Thyroid gland (tissue), 4 donors: ENCODE results near the gene RBM39. TPM values are rescaled to one million over a fixed set of nuclear protein-coding genes. Genes with fewer than 3 reads are reported as not detected.
"Not testable (repeated sequence)": the region's sequence is repeated elsewhere in the genome, so short reads cannot be mapped to it uniquely, and the experiment has no call there.

Source experiments
- DNase-seq, 2 donors: peaks; one replicate each; pipeline ENCODE4 v3.0.0-alpha.2; 2019
- H3K27ac ChIP-seq, 3 donors: fragments of 200-600 bp; sonication (generic); 1 replicate in 2 of 3; 2 replicates in 1 of 3; pipeline ENCODE4 v1.5.1; 2016 to 2019; ENCODE audit warnings: mild to moderate bottlenecking in 1 of 3, moderate library complexity in 1 of 3
- H3K27me3 ChIP-seq: fragments of 200-600 bp; sonication (generic); one replicate; pipeline ENCODE4 v1.5.1; 2019
- H3K36me3 ChIP-seq, 2 donors: fragments of 200-600 bp; sonication (generic); one replicate each; pipeline ENCODE4 v1.5.1; 2016 to 2019
- H3K4me1 ChIP-seq, 2 donors: fragments of 200-600 bp; sonication (generic); one replicate each; pipeline ENCODE4 v1.5.1; 2017 to 2019
- H3K4me3 ChIP-seq, 3 donors: fragments of 200-600 bp; sonication (generic); replicated peaks in 1 of 3; 1 replicate in 2 of 3; 2 replicates in 1 of 3; pipeline ENCODE4 v1.5.1; 2016; ENCODE audit warnings: mild to moderate bottlenecking in 1 of 3
- H3K9me3 ChIP-seq: fragments of 200-600 bp; sonication (generic); one replicate; pipeline ENCODE4 v1.5.1; 2017
- CTCF ChIP-seq, 6 experiments: fragments of 200-600 bp in 3 of 6; fragments of 450-650 bp in 3 of 6; sonication (generic) in 3 of 6; IDR thresholded peaks; one replicate each; pipeline ENCODE4 v1.5.1; 2016 to 2019; ENCODE audit warnings: antibody characterized with exemption in 6 of 6, mild to moderate bottlenecking in 2 of 6, inconsistent platforms in 1 of 6, moderate library complexity in 1 of 6
- POLR2A ChIP-seq, 2 donors: fragments of 450-650 bp; IDR thresholded peaks; one replicate each; pipeline ENCODE4 v1.6.1; 2017; ENCODE audit warnings: antibody characterized with exemption in 2 of 2, mild to moderate bottlenecking in 2 of 2, moderate library complexity in 1 of 2
- WGBS, 2 donors: methylation state at CpG; one replicate each; pipeline ENCODE4 v1.1.5; 2017; 5-methylcytosine and 5-hydroxymethylcytosine counted together
- intact Hi-C: fragments of 100-400 bp; cut with DNase I; formaldehyde crosslinking; loops from one replicate; pipeline ENCODE4 v1.15.1; 2023
- total RNA-seq, 4 donors: library from RNA; depleted of rRNA; stranded (reverse); fragments of >200 nt; gene quantifications; one replicate each; pipeline ENCODE4 v1.2.3, GENCODE V29; 2016

RBM39 gene
- total RNA-seq, 4 donors from 2014 or later = 315 to 475 (median 368) TPM

GRCh38 chr20:35750611-35751010 is 8.6 kb upstream of the RBM39 start:
- no peak for DNase-seq
- 77 to 88% methylated on average over 2 of the region's 2 CpGs for WGBS, 2 donors
- Histone ChIP-seq H3K4me3 (no peak overlapping the region), H3K4me1 (no peaks in the 10 kb centered on the region), H3K36me3 (no peaks in the 10 kb centered on the region), H3K27ac (no peak overlapping the region), H3K9me3 (no peaks in the 10 kb centered on the region), H3K27me3 (no peaks in the 10 kb centered on the region)
- TF ChIP-seq POLR2A (IDR thresholded peaks at IDR 0.05) = no peak
- no peak for TF ChIP-seq CTCF (IDR thresholded peaks at IDR 0.05)
- intact Hi-C loops = no loop called here

- Histone ChIP-seq H3K4me1 (peaks cover 18 to 20% of the 10 kb centered on the region in 2 donors), H3K27ac (peak overlapping the region in 2 of 3 donors; percentile 96 to 99), H3K36me3 (peaks cover 8 to 10% of the 10 kb centered on the region in 2 donors)
- not testable (repeated sequence) for H3K27me3 ChIP-seq, H3K4me3 ChIP-seq, H3K9me3 ChIP-seq, DNase-seq
- 93 to 94% methylated on average over 3 of the region's 3 CpGs for WGBS, 2 donors
- intact Hi-C loops = loop anchor here (5.0 to 10.0 kb wide), 2 partner anchors 140 to 208 kb away; partner anchors contain the start of gene SCAND1
Measured at GRCh38 chr20:35744492-35744841, 2.4 kb upstream of the RBM39 start.

- Histone ChIP-seq H3K9me3 (no peaks in the 10 kb centered on the region), H3K27me3 (no peaks in the 10 kb centered on the region), H3K4me1 (peaks cover 18 to 24% of the 10 kb centered on the region in 2 donors), H3K36me3 (peaks cover 10 to 16% of the 10 kb centered on the region in 2 donors), H3K27ac (peak overlapping the region; percentile 91 to 99 (median 96)), H3K4me3 (no peak overlapping the region)
- TF ChIP-seq POLR2A (IDR thresholded peaks at IDR 0.05) (no peak), CTCF (IDR thresholded peaks at IDR 0.05) (no peak)
- DNase-seq = peak in 1 of 2 donors; percentile 15
- intact Hi-C loops = loop anchor here (5.0 to 10.0 kb wide), 2 partner anchors 141 to 208 kb away; partner anchors contain the start of gene SCAND1
- 79% methylated on average over 15 of the region's 15 CpGs for WGBS, 2 donors
Measured at GRCh38 chr20:35743693-35744491, 1.8 kb upstream of the RBM39 start.

- intact Hi-C loops = loop anchor here (5.0 to 10.0 kb wide), 2 partner anchors 142 to 209 kb away; partner anchors contain the start of gene SCAND1
- Histone ChIP-seq H3K4me3 (peak overlapping the region; percentile 21 to 66 (median 51)), H3K27me3 (no peaks in the 10 kb centered on the region), H3K27ac (peak overlapping the region; percentile 91 to 99 (median 96)), H3K4me1 (peaks cover 24 to 25% of the 10 kb centered on the region in 2 donors), H3K9me3 (no peaks in the 10 kb centered on the region), H3K36me3 (peaks cover 19 to 26% of the 10 kb centered on the region in 2 donors)
- peak in 1 of 6 experiments; percentile 3 for TF ChIP-seq CTCF (IDR thresholded peaks at IDR 0.05)
- peak in 1 of 2 donors; percentile 62 for TF ChIP-seq POLR2A (IDR thresholded peaks at IDR 0.05)
- WGBS, 2 donors = 1 to 2% methylated on average over 8 of the region's 8 CpGs
- DNase-seq = peak; percentile 15 to 18
Measured at GRCh38 chr20:35742741-35743523, 872 bp upstream of the RBM39 start.

- WGBS, 2 donors = 54 to 65% methylated on average over 7 of the region's 7 CpGs
- peaks cover 24 to 39% of the 10 kb centered on the region in 2 donors for H3K4me1 ChIP-seq
- intact Hi-C loops = loop anchor here (5.0 to 10.0 kb wide), 2 partner anchors 145 to 213 kb away; partner anchors contain the start of gene SCAND1
- no peak overlapping the region for H3K4me3 ChIP-seq
- H3K9me3 ChIP-seq = no peaks in the 10 kb centered on the region
- H3K27me3 ChIP-seq = no peaks in the 10 kb centered on the region
- no peak for DNase-seq
- no peak for TF ChIP-seq POLR2A (IDR thresholded peaks at IDR 0.05)
- TF ChIP-seq CTCF (IDR thresholded peaks at IDR 0.05) = peak in 2 of 6 experiments; percentile 9 to 21
- H3K36me3 ChIP-seq = peaks cover 42 to 55% of the 10 kb centered on the region in 2 donors
- peak overlapping the region in 1 of 3 donors; percentile 80 for H3K27ac ChIP-seq
Measured at GRCh38 chr20:35739294-35740163, 2.5 kb downstream of the RBM39 start.
